PC-9 (cell line): ENCODE measurements around the gene YTHDC2. TPM values are rescaled to one million over a fixed set of nuclear protein-coding genes. Genes with fewer than 3 reads are reported as not detected.

Experiments
- BruUV-seq: library from RNA; stranded (reverse); fragments of 400-500 nt; replicated peaks from 2 replicates; lab custom pipeline; 2021; lab: Mats Ljungman, UMichigan
- CTCF ChIA-PET: fragments of 300-600 bp; sonication (Branson Sonifier 250); formaldehyde crosslinking; loops from one replicate; lab custom pipeline; 2022; ENCODE audit warnings: antibody characterized with exemption; lab: Charles Lee
- POLR2A ChIA-PET: fragments of 300-600 bp; sonication (Branson Sonifier 250); formaldehyde crosslinking; loops from one replicate; lab custom pipeline; 2022; ENCODE audit warnings: antibody characterized with exemption; ENCODE audit not compliant: unreplicated experiment; lab: Charles Lee
- DNase-seq, 2 experiments: peaks; one replicate each; pipeline versions ENCODE4 v3.0.0 to v3.0.0-alpha.2; 2015 to 2022; ENCODE audit warnings: mixed read lengths in 1 of 2
- H2AFZ ChIP-seq: fragments of 200-600 bp; sonication (generic); 2 replicates; pipeline ENCODE4 v1.8.1; 2017; ENCODE audit warnings: antibody characterized with exemption
- H3F3A ChIP-seq: fragments of 200-600 bp; sonication (generic); 2 replicates; pipeline ENCODE4 v1.8.1; 2017; ENCODE audit warnings: antibody characterized with exemption, mild to moderate bottlenecking, low read depth; ENCODE audit not compliant: insufficient read depth
- H3K27ac ChIP-seq: fragments of 200-600 bp; sonication (generic); 2 replicates; pipeline ENCODE4 v1.6.1; 2016; ENCODE audit warnings: mixed run types
- H3K27me3 ChIP-seq: fragments of 200-600 bp; sonication (generic); 2 replicates; pipeline ENCODE4 v1.6.1; 2016; ENCODE audit warnings: low read depth, mixed run types; ENCODE audit not compliant: insufficient read depth
- H3K36me3 ChIP-seq: fragments of 200-600 bp; sonication (generic); 2 replicates; pipeline ENCODE4 v1.6.1; 2016; ENCODE audit warnings: low read depth, mixed run types
- H3K4me1 ChIP-seq: fragments of 200-600 bp; sonication (generic); replicated peaks from 2 replicates; pipeline ENCODE4 v1.6.1; 2016; ENCODE audit warnings: mixed run types; ENCODE audit not compliant: insufficient read depth
- H3K4me2 ChIP-seq: fragments of 200-600 bp; sonication (generic); 2 replicates; pipeline ENCODE4 v1.6.1; 2017; ENCODE audit warnings: mixed run types
- H3K4me3 ChIP-seq: fragments of 200-600 bp; sonication (generic); 2 replicates; pipeline ENCODE4 v1.6.1; 2016; ENCODE audit warnings: mixed run types
- H3K79me2 ChIP-seq: fragments of 200-600 bp; sonication (generic); 2 replicates; pipeline ENCODE4 v1.6.1; 2017; ENCODE audit warnings: low read depth, mixed run types
- H3K9me2 ChIP-seq: fragments of 200-600 bp; sonication (generic); 2 replicates; pipeline ENCODE4 v1.8.1; 2017; ENCODE audit warnings: mild to moderate bottlenecking; ENCODE audit not compliant: insufficient read depth
- H3K9me3 ChIP-seq: fragments of 200-600 bp; sonication (generic); 2 replicates; pipeline ENCODE4 v1.8.1; 2016; ENCODE audit warnings: low read depth; ENCODE audit not compliant: insufficient read depth
- H4K20me1 ChIP-seq: fragments of 200-600 bp; sonication (generic); 2 replicates; pipeline ENCODE4 v1.8.1; 2017; ENCODE audit not compliant: insufficient read depth
- EZH2 ChIP-seq: fragments of 200-600 bp; sonication (generic); IDR thresholded peaks from 2 replicates; pipeline ENCODE4 v1.8.0; 2017; ENCODE audit warnings: antibody characterized with exemption, low read depth
- intact Hi-C: fragments of 100-400 bp; cut with micrococcal nuclease; formaldehyde crosslinking; loops from one replicate; pipeline ENCODE4 v1.10.0; 2022; ENCODE audit not compliant: unreplicated experiment
- total RNA-seq: library from RNA; stranded (reverse); gene quantifications from 2 replicates; pipeline ENCODE4 v1.2.3, GENCODE V29; 2021
- TF ChIP-seq, protein P1 (sequence below): fragments of 200-600 bp; sonication (generic); conservative IDR thresholded peaks from 2 replicates; pipeline ENCODE4 v1.6.1; 2017; ENCODE audit warnings: mixed run types, antibody characterized with exemption, mild to moderate bottlenecking, moderate library complexity

The YTHDC2 gene
- total RNA-seq, 1 experiment from 2014 or later = 14.9 TPM

DNA sequence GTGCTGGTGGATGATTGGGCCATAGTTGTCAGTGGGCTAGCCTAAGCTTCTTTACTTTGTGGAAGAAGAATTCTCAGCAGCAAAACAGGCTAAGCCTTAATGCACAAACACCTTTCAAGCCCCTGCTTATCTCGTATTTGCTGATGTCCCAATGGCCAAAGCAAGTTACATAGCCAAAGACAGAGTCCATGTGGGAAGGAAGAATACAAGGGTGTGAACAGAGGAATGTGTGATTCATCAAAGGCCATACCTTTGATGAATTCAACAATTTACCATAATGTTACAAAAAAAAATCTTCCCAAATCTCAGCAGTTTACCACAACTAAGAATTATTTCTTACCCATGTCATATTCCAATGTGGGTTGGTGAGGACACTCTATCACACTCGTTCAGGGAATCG is 1.2 kb upstream of the YTHDC2 start:
- Histone ChIP-seq H3K4me2 (no peak overlapping the region; the same call in 1 of the 2 replicates), H4K20me1 (no peaks in the 10 kb centered on the region), H3K9me3 (no peaks in the 10 kb centered on the region), H3K27me3 (no peaks in the 10 kb centered on the region), H2AFZ (no peak overlapping the region), H3K36me3 (peaks cover 10% of the 10 kb centered on the region; the same call in 1 of the 2 replicates), H3K27ac (no peak overlapping the region), H3F3A (peaks cover 5% of the 10 kb centered on the region; the same call in 1 of the 2 replicates), H3K4me1 (peaks cover 22% of the 10 kb centered on the region), H3K79me2 (peaks cover 25% of the 10 kb centered on the region), H3K4me3 (no peak overlapping the region), H3K9me2 (no peaks in the 10 kb centered on the region)
- TF ChIP-seq, protein P1, sequence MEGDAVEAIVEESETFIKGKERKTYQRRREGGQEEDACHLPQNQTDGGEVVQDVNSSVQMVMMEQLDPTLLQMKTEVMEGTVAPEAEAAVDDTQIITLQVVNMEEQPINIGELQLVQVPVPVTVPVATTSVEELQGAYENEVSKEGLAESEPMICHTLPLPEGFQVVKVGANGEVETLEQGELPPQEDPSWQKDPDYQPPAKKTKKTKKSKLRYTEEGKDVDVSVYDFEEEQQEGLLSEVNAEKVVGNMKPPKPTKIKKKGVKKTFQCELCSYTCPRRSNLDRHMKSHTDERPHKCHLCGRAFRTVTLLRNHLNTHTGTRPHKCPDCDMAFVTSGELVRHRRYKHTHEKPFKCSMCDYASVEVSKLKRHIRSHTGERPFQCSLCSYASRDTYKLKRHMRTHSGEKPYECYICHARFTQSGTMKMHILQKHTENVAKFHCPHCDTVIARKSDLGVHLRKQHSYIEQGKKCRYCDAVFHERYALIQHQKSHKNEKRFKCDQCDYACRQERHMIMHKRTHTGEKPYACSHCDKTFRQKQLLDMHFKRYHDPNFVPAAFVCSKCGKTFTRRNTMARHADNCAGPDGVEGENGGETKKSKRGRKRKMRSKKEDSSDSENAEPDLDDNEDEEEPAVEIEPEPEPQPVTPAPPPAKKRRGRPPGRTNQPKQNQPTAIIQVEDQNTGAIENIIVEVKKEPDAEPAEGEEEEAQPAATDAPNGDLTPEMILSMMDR = no peak
- no peak for TF ChIP-seq EZH2
- BruUV-seq = no TSS peak
- no peak for DNase-seq
- intact Hi-C loops = no loop called here
- POLR2A ChIA-PET = no interaction called here
- CTCF ChIA-PET = interaction anchor here (2.0 kb wide), 1 partner anchor 133 kb away, joined by 6 read pairs; no protein-coding TSS in a partner anchor

DNA sequence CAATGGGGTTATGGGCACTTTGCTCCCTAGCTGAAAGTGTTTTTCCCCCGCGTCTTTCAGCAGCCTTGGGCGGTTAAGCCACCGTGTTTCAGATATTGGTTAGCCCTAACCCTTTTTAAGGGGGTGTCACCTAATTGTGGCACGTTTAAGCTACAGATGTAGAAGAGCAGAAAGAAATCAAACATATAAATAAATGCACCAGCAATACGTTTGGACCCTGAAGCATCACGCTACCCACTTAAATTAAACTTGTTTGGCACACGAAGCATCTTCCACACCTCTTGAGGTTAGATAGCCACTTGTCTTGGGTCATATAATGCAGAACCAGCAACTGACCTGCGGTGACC is 768 bp downstream of the YTHDC2 start:
- no peaks in the 10 kb centered on the region for H4K20me1 ChIP-seq
- H3K27me3 ChIP-seq = no peaks in the 10 kb centered on the region
- BruUV-seq = no TSS peak
- H2AFZ ChIP-seq = peak overlapping the region; percentile 93
- ChIA-PET POLR2A (no interaction called here), CTCF (no interaction called here)
- no peaks in the 10 kb centered on the region for H3K9me3 ChIP-seq
- peak overlapping the region; percentile 100 for H3K4me2 ChIP-seq
- H3K27ac ChIP-seq = no peak overlapping the region
- no peaks in the 10 kb centered on the region for H3K9me2 ChIP-seq
- DNase-seq = no peak
- no peak for TF ChIP-seq EZH2
- TF ChIP-seq, protein P1 = no peak
- peaks cover 22% of the 10 kb centered on the region for H3K4me1 ChIP-seq
- H3K79me2 ChIP-seq = peaks cover 25% of the 10 kb centered on the region
- peaks cover 8% of the 10 kb centered on the region; the same call in 1 of the 2 replicates for H3F3A ChIP-seq
- peaks cover 10% of the 10 kb centered on the region; the same call in 1 of the 2 replicates for H3K36me3 ChIP-seq
- intact Hi-C loops = no loop called here
- peak overlapping the region; percentile 81 for H3K4me3 ChIP-seq

DNA sequence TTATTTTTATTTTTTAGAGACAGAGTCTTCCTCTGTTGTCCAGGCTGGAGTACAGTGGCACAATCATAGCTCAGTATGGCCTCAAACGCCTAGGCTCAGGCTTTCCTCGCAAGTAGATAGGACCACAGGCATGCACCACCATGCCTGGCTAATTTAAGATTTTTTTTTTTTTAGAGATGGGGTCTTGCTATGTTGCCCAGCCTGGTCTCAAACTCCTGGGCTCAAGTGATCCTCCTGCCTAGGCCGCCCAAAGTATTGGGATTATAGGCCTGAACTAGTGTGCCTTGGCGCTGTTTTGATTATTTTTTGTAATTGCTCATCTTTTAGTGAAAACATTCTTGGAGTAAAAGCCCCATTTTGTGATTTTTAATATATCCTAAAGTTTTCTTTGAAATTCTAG is 5.4 kb downstream of the YTHDC2 start:
- Histone ChIP-seq H3K27me3 (no peaks in the 10 kb centered on the region), H2AFZ (no peak overlapping the region), H3K79me2 (peaks cover 20% of the 10 kb centered on the region), H3F3A (peaks cover 8% of the 10 kb centered on the region; the same call in 1 of the 2 replicates), H3K9me2 (no peaks in the 10 kb centered on the region), H3K4me2 (no peak overlapping the region), H3K36me3 (peaks cover 10% of the 10 kb centered on the region; the same call in 1 of the 2 replicates), H3K4me3 (no peak overlapping the region), H3K27ac (no peak overlapping the region), H3K4me1 (peaks cover 11% of the 10 kb centered on the region), H4K20me1 (no peaks in the 10 kb centered on the region), H3K9me3 (no peaks in the 10 kb centered on the region)
- intact Hi-C loops = no loop called here
- ChIA-PET POLR2A (interaction anchor here (0.7 kb wide), 1 partner anchor 352 kb away, joined by 7 read pairs; no protein-coding TSS in a partner anchor), CTCF (no interaction called here)
- BruUV-seq = no TSS peak
- DNase-seq = no peak
- TF ChIP-seq, protein P1 = no peak
- no peak for TF ChIP-seq EZH2
